Measurements from ENCODE around the gene MUC5B. TPM values are rescaled to one million over a fixed set of nuclear protein-coding genes. Genes with fewer than 3 reads are reported as not detected.

Gene MUC5B
- total RNA-seq, 1 donor from 2014 or later = not detected

GRCh38 chr11:1306186-1307162 lies 83.6 kb downstream of the MUC5B start:
- no peak overlapping the region for H3K4me3 Mint-ChIP-seq (ENCODE audit: unreplicated experiment)
- H3K27ac Mint-ChIP-seq (ENCODE audit: unreplicated experiment) = no peak overlapping the region
- DNase-seq (ENCODE audit: low spot score) = no peak
- H3K36me3 Mint-ChIP-seq (ENCODE audit: low read depth, unreplicated experiment) = peaks cover 9% of the 10 kb centered on the region
- peaks cover 4% of the 10 kb centered on the region for H3K9me3 Mint-ChIP-seq (ENCODE audit: unreplicated experiment)
- no peak for TF ChIP-seq CTCF (IDR thresholded peaks at IDR 0.05; ENCODE audit: unreplicated experiment)
- H3K27me3 Mint-ChIP-seq (ENCODE audit: unreplicated experiment) = peaks cover 12% of the 10 kb centered on the region
- peaks cover 57% of the 10 kb centered on the region for H3K4me1 Mint-ChIP-seq (ENCODE audit: unreplicated experiment)

DNA sequence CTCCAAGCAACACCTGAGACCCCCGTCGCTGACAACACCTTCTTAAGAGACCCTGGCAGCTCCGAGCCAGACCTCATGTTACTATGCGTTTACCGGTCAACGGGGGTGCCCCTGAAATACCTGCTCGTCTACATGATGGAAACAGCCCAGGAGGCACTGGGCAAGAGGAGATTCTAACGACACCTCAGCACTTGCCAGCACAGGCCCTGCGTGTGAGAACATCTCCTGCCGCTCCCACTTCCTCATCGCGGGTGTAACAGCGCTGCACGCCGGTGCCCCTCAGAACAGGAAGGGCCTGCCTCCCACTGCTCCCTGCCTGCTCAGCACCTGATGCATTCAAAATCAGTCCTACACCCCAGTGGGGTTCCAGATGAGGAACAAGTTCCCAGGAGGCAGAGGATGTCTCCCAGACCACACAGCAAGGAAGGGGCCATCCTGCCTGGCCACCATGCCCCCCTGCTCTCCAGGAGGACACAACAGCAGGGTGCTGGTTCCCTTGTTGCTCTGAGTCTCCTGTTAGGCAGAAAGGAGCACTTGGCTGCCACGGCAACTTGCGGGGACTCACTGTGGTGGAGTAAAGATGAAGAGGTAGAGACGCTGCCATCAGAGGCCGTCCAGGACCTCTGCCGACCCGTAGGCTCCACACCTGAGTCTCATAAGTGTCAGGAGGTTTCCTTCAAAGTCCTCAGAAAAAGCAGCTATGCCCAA lies 84.5 kb downstream of the MUC5B start:
- peaks cover 13% of the 10 kb centered on the region for H3K27me3 Mint-ChIP-seq (ENCODE audit: unreplicated experiment)

GRCh38 chr11:1307998-1308742 lies 85.3 kb downstream of the MUC5B start:
- DNase-seq (ENCODE audit: low spot score) = no peak
- Mint-ChIP-seq H3K27me3 (ENCODE audit: unreplicated experiment) (peaks cover 10% of the 10 kb centered on the region), H3K27ac (ENCODE audit: unreplicated experiment) (peak overlapping the region; percentile 24)

More for the DNA sequence above, 84.5 kb downstream of the MUC5B start:
- Mint-ChIP-seq H3K4me3 (ENCODE audit: unreplicated experiment) (peak overlapping the region; percentile 85), H3K9me3 (ENCODE audit: unreplicated experiment) (peaks cover 4% of the 10 kb centered on the region), H3K36me3 (ENCODE audit: low read depth, unreplicated experiment) (peaks cover 11% of the 10 kb centered on the region), H3K4me1 (ENCODE audit: unreplicated experiment) (peaks cover 50% of the 10 kb centered on the region), H3K27ac (ENCODE audit: unreplicated experiment) (no peak overlapping the region)
- TF ChIP-seq CTCF (IDR thresholded peaks at IDR 0.05; ENCODE audit: unreplicated experiment) = no peak
- no peak for DNase-seq (ENCODE audit: low spot score)

DNA sequence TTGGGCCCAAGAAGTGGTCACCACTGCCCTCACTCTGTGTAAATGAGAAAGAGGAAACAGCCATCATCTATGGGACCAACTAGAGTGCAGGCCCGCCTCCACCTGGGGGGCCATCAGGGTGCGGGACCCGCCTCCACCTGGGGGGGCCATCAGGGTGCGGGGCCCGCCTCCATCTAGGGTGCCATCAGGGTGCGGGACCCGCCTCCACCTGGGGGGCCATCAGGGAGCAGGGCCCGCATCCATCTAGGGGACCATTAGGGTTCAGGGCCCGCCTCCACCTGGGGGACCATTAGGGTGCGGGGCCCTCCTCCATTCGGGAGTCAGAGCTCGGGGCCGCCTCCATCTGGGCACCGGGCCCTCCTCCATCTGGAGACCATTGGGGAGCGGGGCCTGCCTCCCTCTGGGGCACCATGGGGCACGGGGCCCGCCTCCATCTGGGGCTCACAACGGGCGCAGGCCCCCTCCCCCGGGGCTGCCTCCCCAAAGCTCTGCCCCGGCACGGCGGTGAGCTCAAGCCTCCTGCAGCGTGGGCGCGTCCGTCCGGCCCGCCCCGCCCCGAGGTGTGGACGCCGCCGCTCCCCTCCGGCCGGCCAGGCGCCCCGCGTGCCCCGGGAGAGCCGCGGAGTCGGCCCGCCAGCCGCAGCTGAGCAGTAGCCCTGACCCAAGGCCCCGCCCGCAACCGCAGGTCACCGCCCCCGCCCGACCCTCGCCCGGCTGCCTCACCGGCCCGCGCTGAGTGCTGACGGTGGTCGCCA lies 86.1 kb downstream of the MUC5B start:
- Mint-ChIP-seq H3K4me3 (ENCODE audit: unreplicated experiment) (peak overlapping the region; percentile 85), H3K4me1 (ENCODE audit: unreplicated experiment) (peaks cover 34% of the 10 kb centered on the region), H3K9me3 (ENCODE audit: unreplicated experiment) (peaks cover 4% of the 10 kb centered on the region), H3K27me3 (ENCODE audit: unreplicated experiment) (peaks cover 10% of the 10 kb centered on the region), H3K36me3 (ENCODE audit: low read depth, unreplicated experiment) (peaks cover 11% of the 10 kb centered on the region), H3K27ac (ENCODE audit: unreplicated experiment) (no peak overlapping the region)
- no peak for TF ChIP-seq CTCF (IDR thresholded peaks at IDR 0.05; ENCODE audit: unreplicated experiment)
- no peak for DNase-seq (ENCODE audit: low spot score)

More at GRCh38 chr11:1307998-1308742, 85.3 kb downstream of the MUC5B start:
- Mint-ChIP-seq H3K9me3 (ENCODE audit: unreplicated experiment) (peaks cover 4% of the 10 kb centered on the region), H3K4me3 (ENCODE audit: unreplicated experiment) (peak overlapping the region; percentile 85), H3K36me3 (ENCODE audit: low read depth, unreplicated experiment) (peaks cover 11% of the 10 kb centered on the region), H3K4me1 (ENCODE audit: unreplicated experiment) (peaks cover 41% of the 10 kb centered on the region)
- TF ChIP-seq CTCF (IDR thresholded peaks at IDR 0.05; ENCODE audit: unreplicated experiment) = no peak

Data from endothelial cell (in vitro differentiated cells).